ENCODE data around the gene TRAFD1.
"Not testable (repeated sequence)": the region's sequence is repeated elsewhere in the genome, so short reads cannot be mapped to it uniquely, and the experiment has no call there.

The TRAFD1 gene

DNA sequence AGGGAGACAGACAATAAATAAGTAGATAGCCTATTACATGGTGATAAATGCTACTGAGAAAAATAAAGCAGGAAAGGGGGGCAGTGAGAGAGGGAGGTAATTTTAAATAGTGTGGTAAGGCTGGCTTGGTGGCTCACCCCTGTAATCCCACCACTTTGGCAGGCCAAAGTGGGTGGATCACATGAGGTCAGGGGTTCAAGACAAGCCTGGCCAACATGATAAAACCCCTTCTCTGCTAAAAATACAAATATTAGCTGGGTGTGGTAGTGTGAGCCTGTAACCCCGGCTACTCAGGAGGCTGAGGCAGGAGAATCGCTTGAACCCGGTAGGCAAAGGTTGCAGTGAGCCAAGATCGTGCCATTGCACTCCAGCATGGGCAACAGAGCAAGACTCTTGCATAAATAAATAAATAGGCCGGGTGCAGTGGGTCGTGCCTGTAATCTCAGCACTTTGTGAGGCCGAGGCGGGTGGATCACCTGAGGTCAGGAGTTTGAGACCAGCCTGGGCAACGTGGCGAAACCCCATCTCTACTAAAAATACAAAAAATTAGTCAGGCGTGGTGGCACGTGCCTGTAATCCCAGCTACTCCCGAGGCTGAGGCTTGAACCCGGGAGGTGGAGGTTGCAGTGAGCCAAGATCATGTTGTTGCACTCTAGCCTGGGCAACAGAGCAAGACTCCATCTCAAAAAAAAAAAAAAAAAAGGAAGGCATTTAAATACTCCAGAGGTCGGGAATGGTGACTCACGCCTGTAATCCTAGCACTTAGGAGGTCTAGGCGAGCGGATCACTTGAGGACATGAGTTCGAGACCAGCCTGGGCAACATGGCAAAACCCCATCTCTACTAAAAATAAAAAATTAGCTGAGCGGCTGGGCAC lies 14.3 kb upstream of the TRAFD1 start:
- not testable (repeated sequence) for H2AK5ac ChIP-seq (ENCODE audit: low read depth, low read length); H3K27ac ChIP-seq (replicated peaks; ENCODE audit: low read length); H3K4ac ChIP-seq (ENCODE audit: low read length)

DNA sequence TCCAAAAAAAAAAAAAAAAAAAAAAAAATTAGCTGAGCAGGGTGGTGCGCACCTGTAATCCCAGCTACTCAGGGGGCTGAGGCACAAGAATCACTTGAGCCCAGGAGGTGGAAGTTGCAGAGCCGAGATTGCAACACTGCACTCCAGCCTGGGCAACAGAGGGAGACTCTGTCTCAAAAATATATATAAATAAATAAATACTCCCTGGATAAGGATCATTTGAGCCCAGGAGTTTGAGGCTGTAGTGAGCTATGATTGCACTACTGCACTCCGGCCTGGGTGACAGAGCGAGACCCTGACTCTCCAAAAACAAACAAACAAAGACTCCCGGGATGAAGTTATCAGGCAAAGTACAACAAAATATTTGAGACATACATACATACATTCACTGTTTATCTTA lies 13.4 kb upstream of the TRAFD1 start:
- DNase-seq (ENCODE audit: low spot score) = no peak
- peaks cover 0 to under 1% of the 10 kb centered on the region in 2 donors for H3K36me3 ChIP-seq (replicated peaks in 1 of 2; ENCODE audit: control insufficient read depth in 2 of 2, insufficient read depth in 2 of 2, low read length in 2 of 2)
- H2AK5ac ChIP-seq (ENCODE audit: low read depth, low read length) = no peak overlapping the region
- no peaks in the 10 kb centered on the region for H3K27me3 ChIP-seq (ENCODE audit: control insufficient read depth in 3 of 3, insufficient read depth in 3 of 3, low read depth in 1 of 3, low read length in 3 of 3)
- H2BK5ac ChIP-seq (ENCODE audit: low read length) = no peak overlapping the region
- H3K18ac ChIP-seq (ENCODE audit: low read length) = no peak overlapping the region
- H2AFZ ChIP-seq (ENCODE audit: low read length) = no peak overlapping the region
- no peak overlapping the region for H3K4me3 ChIP-seq (ENCODE audit: low read length in 2 of 2)
- H2BK120ac ChIP-seq (ENCODE audit: low read depth, low read length) = no peak overlapping the region
- peaks cover 1% of the 10 kb centered on the region for H3K79me1 ChIP-seq (ENCODE audit: low read depth, low read length)
- no peak overlapping the region for H3K23ac ChIP-seq (ENCODE audit: low read depth, low read length, poor library complexity)
- no peak overlapping the region for H3K4me2 ChIP-seq (ENCODE audit: insufficient read depth, low read length, poor library complexity, severe bottlenecking)
- no peak overlapping the region for H4K91ac ChIP-seq (ENCODE audit: low read depth, low read length, poor library complexity)
- no peak overlapping the region for H3K9ac ChIP-seq (ENCODE audit: low read depth, low read length, poor library complexity)
- no peak overlapping the region for H3K14ac ChIP-seq (ENCODE audit: low read length)
- no peak overlapping the region for H3K4ac ChIP-seq (ENCODE audit: low read length)
- H2BK15ac ChIP-seq (ENCODE audit: low read length) = no peak overlapping the region
- no peak overlapping the region for H2BK12ac ChIP-seq (ENCODE audit: low read length)
- H3K9me3 ChIP-seq (replicated peaks in 1 of 2; ENCODE audit: control insufficient read depth in 2 of 2, insufficient read depth in 1 of 2, low read depth in 1 of 2, low read length in 2 of 2) = no peaks in the 10 kb centered on the region
- no peak overlapping the region for H4K8ac ChIP-seq (ENCODE audit: low read depth, low read length)
- peaks cover 4 to 7% of the 10 kb centered on the region in 2 donors for H3K4me1 ChIP-seq (ENCODE audit: control insufficient read depth in 2 of 2, insufficient read depth in 1 of 2, low read depth in 1 of 2, low read length in 2 of 2)
- WGBS, 2 donors (ENCODE audit: extremely low coverage in 2 of 2, insufficient read length in 2 of 2, insufficient replicate concordance in 1 of 2) = no CpG with 5 or more reads among the region's 5 CpGs
- no peak overlapping the region for H3K27ac ChIP-seq (replicated peaks; ENCODE audit: low read length)

More for the DNA sequence above, 14.3 kb upstream of the TRAFD1 start:
- H3K9me3 ChIP-seq (replicated peaks in 1 of 2; ENCODE audit: control insufficient read depth in 2 of 2, insufficient read depth in 1 of 2, low read depth in 1 of 2, low read length in 2 of 2); H3K4me1 ChIP-seq (ENCODE audit: control insufficient read depth in 2 of 2, insufficient read depth in 1 of 2, low read depth in 1 of 2, low read length in 2 of 2); H3K4me2 ChIP-seq (ENCODE audit: insufficient read depth, low read length, poor library complexity, severe bottlenecking); H4K8ac ChIP-seq (ENCODE audit: low read depth, low read length); H3K18ac ChIP-seq (ENCODE audit: low read length); H2BK12ac ChIP-seq (ENCODE audit: low read length); H3K9ac ChIP-seq (ENCODE audit: low read depth, low read length, poor library complexity); H4K91ac ChIP-seq (ENCODE audit: low read depth, low read length, poor library complexity); H3K36me3 ChIP-seq (replicated peaks in 1 of 2; ENCODE audit: control insufficient read depth in 2 of 2, insufficient read depth in 2 of 2, low read length in 2 of 2); H2BK120ac ChIP-seq (ENCODE audit: low read depth, low read length); H2BK15ac ChIP-seq (ENCODE audit: low read length); H2AFZ ChIP-seq (ENCODE audit: low read length); DNase-seq (ENCODE audit: low spot score); H3K79me1 ChIP-seq (ENCODE audit: low read depth, low read length); H2BK5ac ChIP-seq (ENCODE audit: low read length); H3K4me3 ChIP-seq (ENCODE audit: low read length in 2 of 2); H3K27me3 ChIP-seq (ENCODE audit: control insufficient read depth in 3 of 3, insufficient read depth in 3 of 3, low read depth in 1 of 3, low read length in 3 of 3); H3K23ac ChIP-seq (ENCODE audit: low read depth, low read length, poor library complexity); H3K14ac ChIP-seq (ENCODE audit: low read length): not testable (repeated sequence)
- WGBS, 2 donors (ENCODE audit: extremely low coverage in 2 of 2, insufficient read length in 2 of 2, insufficient replicate concordance in 1 of 2) = no CpG with 5 or more reads among the region's 20 CpGs

DNA sequence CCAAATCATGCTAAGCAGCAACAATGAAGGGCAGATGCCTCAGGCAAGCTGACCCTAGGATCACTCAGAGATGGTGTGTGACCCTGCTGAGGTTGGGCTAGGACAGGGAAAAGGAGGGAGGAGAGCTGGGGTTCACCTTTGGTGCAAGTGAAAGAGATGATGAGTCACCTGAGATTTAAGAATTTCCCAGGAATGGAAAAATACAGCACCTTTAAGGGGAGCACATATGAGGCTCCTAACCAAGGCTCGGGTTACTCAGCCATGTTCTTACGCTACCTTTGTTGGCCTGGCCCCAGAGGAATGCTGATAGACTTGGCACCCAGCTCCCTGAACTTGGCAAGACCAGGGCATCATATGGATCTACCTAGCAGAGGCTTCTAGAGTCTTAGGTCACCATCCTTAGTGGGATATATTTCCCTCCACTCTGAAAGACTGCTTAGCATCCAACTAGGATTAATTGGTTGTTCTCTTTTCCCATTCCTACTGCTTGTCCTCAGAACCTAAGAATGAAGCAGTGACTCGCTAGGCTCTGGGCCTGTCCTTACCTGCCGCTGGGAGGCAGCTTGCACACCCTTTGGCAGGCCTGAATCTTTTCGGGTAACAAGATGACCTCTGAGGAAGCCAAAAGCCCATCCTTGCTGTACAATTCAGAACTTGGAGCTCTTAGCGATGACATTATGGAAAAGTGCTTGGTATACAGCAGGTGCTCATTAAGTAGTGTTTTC lies 12.8 kb upstream of the TRAFD1 start:
- Histone ChIP-seq H3K9me3 (replicated peaks in 1 of 2; ENCODE audit: control insufficient read depth in 2 of 2, insufficient read depth in 1 of 2, low read depth in 1 of 2, low read length in 2 of 2) (no peaks in the 10 kb centered on the region), H2BK15ac (ENCODE audit: low read length) (no peak overlapping the region), H2AK5ac (ENCODE audit: low read depth, low read length) (no peak overlapping the region), H3K36me3 (replicated peaks in 1 of 2; ENCODE audit: control insufficient read depth in 2 of 2, insufficient read depth in 2 of 2, low read length in 2 of 2) (no peaks in the 10 kb centered on the region), H3K27ac (replicated peaks; ENCODE audit: low read length) (no peak overlapping the region), H2BK5ac (ENCODE audit: low read length) (no peak overlapping the region), H4K8ac (ENCODE audit: low read depth, low read length) (no peak overlapping the region), H3K23ac (ENCODE audit: low read depth, low read length, poor library complexity) (no peak overlapping the region), H3K4me2 (ENCODE audit: insufficient read depth, low read length, poor library complexity, severe bottlenecking) (no peak overlapping the region), H3K4me3 (ENCODE audit: low read length in 2 of 2) (no peak overlapping the region), H4K91ac (ENCODE audit: low read depth, low read length, poor library complexity) (no peak overlapping the region), H3K18ac (ENCODE audit: low read length) (no peak overlapping the region), H2BK120ac (ENCODE audit: low read depth, low read length) (no peak overlapping the region), H3K9ac (ENCODE audit: low read depth, low read length, poor library complexity) (no peak overlapping the region), H3K4me1 (ENCODE audit: control insufficient read depth in 2 of 2, insufficient read depth in 1 of 2, low read depth in 1 of 2, low read length in 2 of 2) (peaks cover 4 to 9% of the 10 kb centered on the region in 2 donors), H3K4ac (ENCODE audit: low read length) (no peak overlapping the region), H2BK12ac (ENCODE audit: low read length) (no peak overlapping the region), H2AFZ (ENCODE audit: low read length) (no peak overlapping the region), H3K79me1 (ENCODE audit: low read depth, low read length) (peaks cover 1% of the 10 kb centered on the region), H3K27me3 (ENCODE audit: control insufficient read depth in 3 of 3, insufficient read depth in 3 of 3, low read depth in 1 of 3, low read length in 3 of 3) (no peaks in the 10 kb centered on the region), H3K14ac (ENCODE audit: low read length) (no peak overlapping the region)
- no peak for DNase-seq (ENCODE audit: low spot score)
- WGBS, 2 donors (ENCODE audit: extremely low coverage in 2 of 2, insufficient read length in 2 of 2, insufficient replicate concordance in 1 of 2) = no CpG with 5 or more reads among the region's 6 CpGs
